Measurements from ENCODE around the gene VPS8.

GRCh38 chr3:184789314-184789998 is 22.5 kb upstream of the VPS8 start:
- TF ChIP-seq CTCF (IDR thresholded peaks at IDR 0.05; ENCODE audit: insufficient read depth, low read length), result no peak
- TF ChIP-seq POLR2AphosphoS5 (IDR thresholded peaks at IDR 0.05; ENCODE audit: low read depth), result no peak
